ENCODE measurements around the gene SLITRK3.

SLITRK3 gene

DNA sequence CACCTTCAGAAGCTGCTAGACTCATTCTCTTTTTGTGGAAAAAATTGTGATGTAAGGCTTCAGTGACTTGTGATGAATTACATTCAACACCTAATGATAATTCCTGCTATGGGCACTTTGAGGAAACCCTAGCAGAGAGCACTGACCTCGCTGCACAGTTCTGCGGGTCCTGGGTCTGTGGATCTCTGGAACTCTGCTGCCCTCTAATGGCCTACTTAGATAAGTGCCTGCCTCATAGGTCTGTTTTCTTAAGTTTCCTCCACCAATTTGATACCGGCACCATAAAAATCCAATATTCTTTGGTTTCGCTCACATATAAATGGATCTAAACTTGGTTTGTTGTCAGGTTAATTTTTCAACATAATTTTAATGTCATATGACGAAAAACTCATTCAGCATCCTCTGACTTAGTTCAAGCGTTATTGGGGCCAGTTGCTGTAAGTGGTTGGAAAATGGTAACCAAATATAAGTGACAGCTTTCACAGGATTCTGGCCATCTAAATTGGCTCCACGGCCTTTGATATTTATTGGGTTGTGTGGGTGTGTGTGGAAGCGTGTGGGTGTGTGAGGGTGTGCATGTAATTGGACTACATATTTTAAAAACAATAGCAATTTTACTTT, 10.4 kb downstream of the SLITRK3 start:
- TF ChIP-seq EZH2phosphoT487 (IDR thresholded peaks at IDR 0.05; ENCODE audit: low read length) (no peak), EZH2 (optimal IDR thresholded peaks at IDR 0.05; ENCODE audit: low read depth, low read length) (no peak)
- TF ChIP-seq, protein P1, sequence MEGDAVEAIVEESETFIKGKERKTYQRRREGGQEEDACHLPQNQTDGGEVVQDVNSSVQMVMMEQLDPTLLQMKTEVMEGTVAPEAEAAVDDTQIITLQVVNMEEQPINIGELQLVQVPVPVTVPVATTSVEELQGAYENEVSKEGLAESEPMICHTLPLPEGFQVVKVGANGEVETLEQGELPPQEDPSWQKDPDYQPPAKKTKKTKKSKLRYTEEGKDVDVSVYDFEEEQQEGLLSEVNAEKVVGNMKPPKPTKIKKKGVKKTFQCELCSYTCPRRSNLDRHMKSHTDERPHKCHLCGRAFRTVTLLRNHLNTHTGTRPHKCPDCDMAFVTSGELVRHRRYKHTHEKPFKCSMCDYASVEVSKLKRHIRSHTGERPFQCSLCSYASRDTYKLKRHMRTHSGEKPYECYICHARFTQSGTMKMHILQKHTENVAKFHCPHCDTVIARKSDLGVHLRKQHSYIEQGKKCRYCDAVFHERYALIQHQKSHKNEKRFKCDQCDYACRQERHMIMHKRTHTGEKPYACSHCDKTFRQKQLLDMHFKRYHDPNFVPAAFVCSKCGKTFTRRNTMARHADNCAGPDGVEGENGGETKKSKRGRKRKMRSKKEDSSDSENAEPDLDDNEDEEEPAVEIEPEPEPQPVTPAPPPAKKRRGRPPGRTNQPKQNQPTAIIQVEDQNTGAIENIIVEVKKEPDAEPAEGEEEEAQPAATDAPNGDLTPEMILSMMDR (IDR thresholded peaks at IDR 0.05; ENCODE audit: low read length), result peak; percentile 96
- Histone ChIP-seq H3K4me1 (ENCODE audit: low read length) (no peaks in the 10 kb centered on the region), H3K27ac (ENCODE audit: low read length) (no peak overlapping the region), H3K4me2 (ENCODE audit: low read depth, low read length) (no peak overlapping the region), H4K20me1 (ENCODE audit: insufficient read depth, low read length) (no peaks in the 10 kb centered on the region), H3F3A (ENCODE audit: insufficient read depth, low read length) (no peaks in the 10 kb centered on the region), H3K4me3 (ENCODE audit: low read length) (no peak overlapping the region), H3K9me2 (replicated peaks; ENCODE audit: insufficient read depth, low read length) (no peaks in the 10 kb centered on the region), H3K79me2 (ENCODE audit: low read length) (no peaks in the 10 kb centered on the region), H3K9me3 (replicated peaks; ENCODE audit: insufficient read depth, low read length) (no peaks in the 10 kb centered on the region), H3K9ac (ENCODE audit: low read length) (no peak overlapping the region), H3K27me3 (replicated peaks; ENCODE audit: insufficient read depth, low read length) (no peaks in the 10 kb centered on the region), H3K36me3 (replicated peaks; ENCODE audit: insufficient read depth, low read length) (no peaks in the 10 kb centered on the region), H2AFZ (ENCODE audit: low read length) (no peak overlapping the region)
- DNase-seq, result peak; percentile 72

DNA sequence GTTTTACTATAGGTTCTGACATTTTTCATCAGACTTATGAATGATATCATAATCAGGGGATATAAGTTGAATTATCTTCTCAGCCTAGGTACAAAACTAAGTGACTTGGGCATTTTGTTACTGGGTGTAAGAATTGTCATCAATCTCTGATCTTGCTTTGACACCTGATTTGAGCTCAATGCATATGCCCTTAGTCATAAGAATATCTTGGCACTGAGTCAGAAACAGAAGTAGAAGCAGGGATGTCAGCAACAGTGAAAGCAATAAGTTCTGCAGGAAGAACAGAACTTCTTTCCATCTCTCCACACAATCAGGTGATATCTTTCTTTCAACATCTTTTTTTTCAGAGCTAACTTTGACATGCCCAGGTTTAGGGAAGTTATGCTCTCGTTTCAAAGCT, 14.6 kb downstream of the SLITRK3 start:
- DNase-seq, result no peak
- TF ChIP-seq EZH2phosphoT487 (IDR thresholded peaks at IDR 0.05; ENCODE audit: low read length) (no peak), EZH2 (optimal IDR thresholded peaks at IDR 0.05; ENCODE audit: low read depth, low read length) (no peak)
- TF ChIP-seq, protein P1 (IDR thresholded peaks at IDR 0.05; ENCODE audit: low read length), result no peak
- no peaks in the 10 kb centered on the region for H3K9me2 ChIP-seq (replicated peaks; ENCODE audit: insufficient read depth, low read length)
- no peak overlapping the region for H3K4me3 ChIP-seq (ENCODE audit: low read length)
- H3K27ac ChIP-seq (ENCODE audit: low read length), result no peak overlapping the region
- H3K9ac ChIP-seq (ENCODE audit: low read length), result no peak overlapping the region
- H3K9me3 ChIP-seq (replicated peaks; ENCODE audit: insufficient read depth, low read length), result no peaks in the 10 kb centered on the region
- no peaks in the 10 kb centered on the region for H3K4me1 ChIP-seq (ENCODE audit: low read length)
- no peaks in the 10 kb centered on the region for H4K20me1 ChIP-seq (ENCODE audit: insufficient read depth, low read length)
- H3K36me3 ChIP-seq (replicated peaks; ENCODE audit: insufficient read depth, low read length), result no peaks in the 10 kb centered on the region
- no peaks in the 10 kb centered on the region for H3F3A ChIP-seq (ENCODE audit: insufficient read depth, low read length)
- H3K4me2 ChIP-seq (ENCODE audit: low read depth, low read length), result no peak overlapping the region
- no peaks in the 10 kb centered on the region for H3K79me2 ChIP-seq (ENCODE audit: low read length)
- H3K27me3 ChIP-seq (replicated peaks; ENCODE audit: insufficient read depth, low read length), result no peaks in the 10 kb centered on the region
- no peak overlapping the region for H2AFZ ChIP-seq (ENCODE audit: low read length)

DNA sequence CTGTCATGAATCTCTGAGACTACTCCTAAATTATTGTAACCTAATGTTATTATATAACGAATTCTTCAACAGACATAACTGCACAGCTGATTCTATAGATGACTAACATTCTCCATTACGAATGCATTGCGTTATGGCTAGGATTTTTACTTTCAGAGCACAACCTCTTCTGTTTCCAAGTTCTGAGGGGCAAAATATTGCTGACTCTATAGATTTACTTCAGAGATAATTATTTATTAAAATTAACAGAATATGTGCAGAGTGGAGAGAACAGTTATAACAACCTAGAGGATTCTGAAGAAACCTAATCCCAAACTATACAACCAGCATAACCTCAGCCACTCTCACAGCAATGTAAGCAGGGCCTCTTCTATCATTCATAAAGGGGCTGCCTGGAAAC, 25.9 kb downstream of the SLITRK3 start:
- TF ChIP-seq EZH2phosphoT487 (IDR thresholded peaks at IDR 0.05; ENCODE audit: low read length) (no peak), EZH2 (optimal IDR thresholded peaks at IDR 0.05; ENCODE audit: low read depth, low read length) (no peak)
- TF ChIP-seq, protein P1 (IDR thresholded peaks at IDR 0.05; ENCODE audit: low read length), result no peak
- H3K4me2 ChIP-seq (ENCODE audit: low read depth, low read length), result no peak overlapping the region
- no peaks in the 10 kb centered on the region for H3K9me3 ChIP-seq (replicated peaks; ENCODE audit: insufficient read depth, low read length)
- no peaks in the 10 kb centered on the region for H3K27me3 ChIP-seq (replicated peaks; ENCODE audit: insufficient read depth, low read length)
- H3K27ac ChIP-seq (ENCODE audit: low read length), result no peak overlapping the region
- H2AFZ ChIP-seq (ENCODE audit: low read length), result no peak overlapping the region
- no peaks in the 10 kb centered on the region for H3K9me2 ChIP-seq (replicated peaks; ENCODE audit: insufficient read depth, low read length)
- no peak for DNase-seq
- H4K20me1 ChIP-seq (ENCODE audit: insufficient read depth, low read length), result no peaks in the 10 kb centered on the region
- H3F3A ChIP-seq (ENCODE audit: insufficient read depth, low read length), result no peaks in the 10 kb centered on the region
- H3K4me3 ChIP-seq (ENCODE audit: low read length), result no peak overlapping the region
- no peaks in the 10 kb centered on the region for H3K36me3 ChIP-seq (replicated peaks; ENCODE audit: insufficient read depth, low read length)
- no peaks in the 10 kb centered on the region for H3K79me2 ChIP-seq (ENCODE audit: low read length)
- H3K4me1 ChIP-seq (ENCODE audit: low read length), result no peaks in the 10 kb centered on the region
- H3K9ac ChIP-seq (ENCODE audit: low read length), result no peak overlapping the region
